Gastrocnemius medialis (tissue), 4 donors: ENCODE results near the gene HYLS1. TPM values are rescaled to one million over a fixed set of nuclear protein-coding genes. Genes with fewer than 3 reads are reported as not detected.
"Not testable (repeated sequence)": the region's sequence is repeated elsewhere in the genome, so short reads cannot be mapped to it uniquely, and the experiment has no call there.

Experiments
- ATAC-seq, 2 donors: fragments of 150-250 bp; one replicate each; pipeline ENCODE4 v1.9.1; 2016
- DNase-seq, 2 donors: peaks; one replicate each; pipeline ENCODE4 v3.0.0-alpha.2; 2019
- H3K27ac ChIP-seq, 4 donors: fragments of 200-600 bp; sonication (generic); 1 replicate in 1 of 4; 2 replicates in 3 of 4; pipeline ENCODE4 v1.5.1; 2016 to 2018; ENCODE audit warnings: mild to moderate bottlenecking in 2 of 4, moderate library complexity in 1 of 4
- H3K27me3 ChIP-seq, 3 donors: fragments of 200-600 bp; sonication (generic) in 2 of 3; 1 replicate in 1 of 3; 2 replicates in 2 of 3; pipeline versions ENCODE4 v1.5.1 to v1.6.0; 2016 to 2019; ENCODE audit warnings: mild to moderate bottlenecking in 1 of 3, moderate library complexity in 1 of 3
- H3K36me3 ChIP-seq, 2 donors: fragments of 200-600 bp; sonication (generic) in 1 of 2; one replicate each; pipeline ENCODE4 v1.5.1; 2017 to 2018
- H3K4me1 ChIP-seq, 2 donors: fragments of 200-600 bp; sonication (generic) in 1 of 2; one replicate each; pipeline ENCODE4 v1.5.1; 2016 to 2017; ENCODE audit warnings: mild to moderate bottlenecking in 2 of 2
- H3K4me3 ChIP-seq, 4 donors: fragments of 200-600 bp; sonication (generic) in 3 of 4; 1 replicate in 1 of 4; 2 replicates in 3 of 4; pipeline ENCODE4 v1.5.1; 2016 to 2019; ENCODE audit warnings: mild to moderate bottlenecking in 2 of 4
- H3K9me3 ChIP-seq, 3 donors: fragments of 200-600 bp; sonication (generic) in 2 of 3; 1 replicate in 1 of 3; 2 replicates in 2 of 3; pipeline ENCODE4 v1.5.1; 2016 to 2019
- CTCF ChIP-seq, 5 experiments: fragments of 450-650 bp in 3 of 5; fragments of 200-600 bp in 2 of 5; sonication (generic) in 2 of 5; IDR thresholded peaks in 4 of 5; conservative IDR thresholded peaks in 1 of 5; 1 replicate in 4 of 5; 2 replicates in 1 of 5; pipeline ENCODE4 v1.5.1; 2016 to 2019; ENCODE audit warnings: antibody characterized with exemption in 5 of 5, mild to moderate bottlenecking in 3 of 5, moderate library complexity in 3 of 5
- POLR2A ChIP-seq, 2 donors: fragments of 450-650 bp; IDR thresholded peaks; one replicate each; pipeline ENCODE4 v1.6.1; 2017; ENCODE audit warnings: antibody characterized with exemption in 2 of 2, mild to moderate bottlenecking in 2 of 2, moderate library complexity in 2 of 2
- in situ Hi-C, 4 donors: fragments of 200-750 bp; cut with MboI; loops; one replicate each; pipeline versions ENCODE4 v1.15.0 to v1.8.0; 2017; ENCODE audit warnings: low sequenced_read_pairs in 4 of 4
- intact Hi-C: fragments of 100-400 bp; cut with DNase I; formaldehyde crosslinking; loops from one replicate; pipeline ENCODE4 v1.15.1; 2023; ENCODE audit warnings: low total_unique reads
- total RNA-seq, 4 donors: library from RNA; depleted of rRNA; stranded (reverse); fragments of >200 nt; gene quantifications; one replicate each; pipeline versions ENCODE4 v1.1.0 to v1.2.3, GENCODE V29; 2016

The HYLS1 gene
- 1 to 10 TPM in 3 of 4 donors, under 1 TPM in 1; 0.56 to 3.9 (median 1.9) TPM for total RNA-seq

- peaks cover 0 to 5% of the 10 kb centered on the region in 2 donors for H3K4me1 ChIP-seq
- H3K27me3 ChIP-seq, result no peaks in the 10 kb centered on the region
- peak; percentile 97 for ATAC-seq
- intact Hi-C loops (loop anchor here (1.0 kb wide), 2 partner anchors 16 to 176 kb away; partner anchors contain the start of gene PUS3), in situ Hi-C loops (loop anchor here in 3 of 4 donors (25.0 kb wide), 3 partner anchors 275 to 925 kb away; partner anchors contain the start of genes CCDC15 (in 1 of the 3) and TMEM218 (in 1 of the 3))
- H3K4me3 ChIP-seq, result peak within 1 kb of the TSS; percentile 66 to 93 (median 80)
- no peaks in the 10 kb centered on the region for H3K36me3 ChIP-seq
- no peaks in the 10 kb centered on the region for H3K9me3 ChIP-seq
- DNase-seq, result peak; percentile 91 to 92
- H3K27ac ChIP-seq, result peak within 1 kb of the TSS; percentile 81 to 95 (median 92)
- TF ChIP-seq CTCF (IDR thresholded peaks at IDR 0.05 in 4 of 5, conservative IDR thresholded peaks at IDR 0.05 in 1 of 5), result peak in 4 of 5 experiments; percentile 11 to 51 (median 40)
- TF ChIP-seq POLR2A (IDR thresholded peaks at IDR 0.05), result peak; percentile 52 to 76
Measured at GRCh38 chr11:125887373-125888324, at the start of gene HYLS1. Gene HYLS1 (plus strand): TSS chr11:125887668. CDS start chr11:125899369, 11,701 bp downstream.

- no peak overlapping the region for H3K4me3 ChIP-seq
- H3K27me3 ChIP-seq, result no peaks in the 10 kb centered on the region
- no peaks in the 10 kb centered on the region for H3K36me3 ChIP-seq
- no peak for TF ChIP-seq CTCF (IDR thresholded peaks at IDR 0.05 in 4 of 5, conservative IDR thresholded peaks at IDR 0.05 in 1 of 5)
- TF ChIP-seq POLR2A (IDR thresholded peaks at IDR 0.05), result no peak
- no peak overlapping the region for H3K27ac ChIP-seq
- no peaks in the 10 kb centered on the region for H3K9me3 ChIP-seq
- ATAC-seq (no peak), DNase-seq (no peak)
- intact Hi-C loops (no loop called here), in situ Hi-C loops (no loop called here)
- no peaks in the 10 kb centered on the region for H3K4me1 ChIP-seq
Measured at GRCh38 chr11:125842321-125842948, 45.0 kb upstream of the HYLS1 start.

- no peak for TF ChIP-seq CTCF (IDR thresholded peaks at IDR 0.05 in 4 of 5, conservative IDR thresholded peaks at IDR 0.05 in 1 of 5)
- TF ChIP-seq POLR2A (IDR thresholded peaks at IDR 0.05), result no peak
- in situ Hi-C loops, result no loop called here
Measured at GRCh38 chr11:125846188-125846587, 41.3 kb upstream of the HYLS1 start.

GRCh38 chr11:125857670-125858069, 29.8 kb upstream of the HYLS1 start:
- in situ Hi-C loops, H3K9me3 ChIP-seq, H3K4me1 ChIP-seq, H3K27ac ChIP-seq, H3K4me3 ChIP-seq, H3K36me3 ChIP-seq, intact Hi-C loops, H3K27me3 ChIP-seq, DNase-seq, ATAC-seq: not testable (repeated sequence)

More at GRCh38 chr11:125846188-125846587, 41.3 kb upstream of the HYLS1 start:
- no peaks in the 10 kb centered on the region for H3K27me3 ChIP-seq
- DNase-seq (no peak), ATAC-seq (no peak)
- H3K4me3 ChIP-seq, result no peak overlapping the region
- H3K9me3 ChIP-seq, result no peaks in the 10 kb centered on the region
- intact Hi-C loops, result no loop called here
- H3K27ac ChIP-seq, result no peak overlapping the region
- no peaks in the 10 kb centered on the region for H3K36me3 ChIP-seq
- no peaks in the 10 kb centered on the region for H3K4me1 ChIP-seq

- not testable (repeated sequence) for H3K4me3 ChIP-seq
Measured at GRCh38 chr11:125862786-125863185, 24.7 kb upstream of the HYLS1 start.

GRCh38 chr11:125865354-125865753, 22.1 kb upstream of the HYLS1 start:
- H3K27ac ChIP-seq, H3K4me1 ChIP-seq, H3K27me3 ChIP-seq, intact Hi-C loops, DNase-seq, H3K4me3 ChIP-seq, ATAC-seq, H3K36me3 ChIP-seq, in situ Hi-C loops, H3K9me3 ChIP-seq: not testable (repeated sequence)

More at GRCh38 chr11:125862786-125863185, 24.7 kb upstream of the HYLS1 start:
- ATAC-seq, H3K4me1 ChIP-seq, H3K27ac ChIP-seq, H3K9me3 ChIP-seq, intact Hi-C loops, H3K27me3 ChIP-seq, H3K36me3 ChIP-seq, DNase-seq, in situ Hi-C loops: not testable (repeated sequence)
